GM21717 (cell line): Measurements from ENCODE around the gene EP300.
"Not testable (repeated sequence)": the region's sequence is repeated elsewhere in the genome, so short reads cannot be mapped to it uniquely, and the experiment has no call there.

Experiments used
- ATAC-seq: cut with Tn5 transposase; IDR thresholded peaks from one replicate; pipeline ENCODE4 v1.9.1; 2021; ENCODE audit warnings: mild to moderate bottlenecking, moderate library complexity; ENCODE audit not compliant: unreplicated experiment

The EP300 gene

DNA sequence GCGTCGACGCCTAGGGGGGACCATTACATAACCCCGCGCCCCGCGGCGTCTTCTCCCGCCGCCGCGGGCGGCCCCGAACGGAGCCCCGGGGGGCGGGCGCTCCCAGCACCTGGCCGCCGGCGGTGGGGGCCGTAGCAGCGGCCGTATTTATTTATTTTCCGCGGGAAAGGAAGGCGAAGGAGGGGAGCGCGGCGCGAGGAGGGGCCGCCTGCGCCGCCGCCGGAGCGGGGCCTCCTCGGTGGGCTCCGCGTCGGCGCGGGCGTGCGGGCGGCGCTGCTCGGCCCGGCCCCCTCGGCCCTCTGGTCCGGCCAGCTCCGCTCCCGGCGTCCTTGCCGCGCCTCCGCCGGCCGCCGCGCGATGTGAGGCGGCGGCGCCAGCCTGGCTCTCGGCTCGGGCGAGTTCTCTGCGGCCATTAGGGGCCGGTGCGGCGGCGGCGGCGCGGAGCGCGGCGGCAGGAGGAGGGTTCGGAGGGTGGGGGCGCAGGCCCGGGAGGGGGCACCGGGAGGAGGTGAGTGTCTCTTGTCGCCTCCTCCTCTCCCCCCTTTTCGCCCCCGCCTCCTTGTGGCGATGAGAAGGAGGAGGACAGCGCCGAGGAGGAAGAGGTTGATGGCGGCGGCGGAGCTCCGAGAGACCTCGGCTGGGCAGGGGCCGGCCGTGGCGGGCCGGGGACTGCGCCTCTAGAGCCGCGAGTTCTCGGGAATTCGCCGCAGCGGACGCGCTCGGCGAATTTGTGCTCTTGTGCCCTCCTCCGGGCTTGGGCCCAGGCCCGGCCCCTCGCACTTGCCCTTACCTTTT, at the start of gene EP300:
Gene EP300 (plus strand): TSS at position 570 of the 795 bp plus-strand sequence. CDS start 413 bp downstream, outside the sequence.
- peak; percentile 38 for ATAC-seq

DNA sequence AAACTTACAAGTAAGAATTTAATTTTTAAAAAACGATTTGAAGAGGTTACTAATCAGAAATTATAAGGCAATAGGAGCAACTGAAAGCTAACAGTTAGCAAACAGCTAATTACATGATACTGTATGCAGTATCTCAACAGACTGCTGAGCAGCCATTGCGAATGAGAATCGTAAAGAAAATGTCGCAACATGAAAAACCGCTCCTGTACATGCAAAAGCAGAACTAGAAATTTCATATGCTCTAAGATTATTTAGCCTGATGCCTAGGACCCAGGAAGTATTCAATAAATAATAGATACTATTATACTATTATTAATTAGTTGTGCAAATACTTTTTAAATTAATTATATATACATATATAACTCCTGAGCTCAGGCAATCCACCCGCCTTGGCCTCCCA, 48.7 kb upstream of the EP300 start:
- no peak for ATAC-seq

DNA sequence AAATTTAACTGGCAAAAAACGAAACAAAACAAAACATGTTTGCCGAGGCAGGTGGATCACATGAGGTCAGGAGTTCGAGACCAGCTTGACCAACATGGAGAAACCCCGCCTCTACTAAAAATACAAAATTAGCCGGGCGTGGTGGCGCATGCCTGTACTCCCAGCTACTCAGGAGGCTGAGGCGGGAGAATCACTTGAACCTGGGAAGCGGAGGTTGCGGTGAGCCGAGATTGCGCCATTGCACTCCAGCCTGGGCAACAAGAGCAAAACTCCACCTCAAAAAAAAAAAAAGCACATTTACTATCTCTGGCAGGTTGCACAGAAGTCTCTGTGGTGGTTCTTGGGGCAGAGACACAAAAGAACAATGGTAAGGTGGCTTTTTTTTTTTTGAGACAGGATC, 46.8 kb upstream of the EP300 start:
- ATAC-seq: not testable (repeated sequence)

DNA sequence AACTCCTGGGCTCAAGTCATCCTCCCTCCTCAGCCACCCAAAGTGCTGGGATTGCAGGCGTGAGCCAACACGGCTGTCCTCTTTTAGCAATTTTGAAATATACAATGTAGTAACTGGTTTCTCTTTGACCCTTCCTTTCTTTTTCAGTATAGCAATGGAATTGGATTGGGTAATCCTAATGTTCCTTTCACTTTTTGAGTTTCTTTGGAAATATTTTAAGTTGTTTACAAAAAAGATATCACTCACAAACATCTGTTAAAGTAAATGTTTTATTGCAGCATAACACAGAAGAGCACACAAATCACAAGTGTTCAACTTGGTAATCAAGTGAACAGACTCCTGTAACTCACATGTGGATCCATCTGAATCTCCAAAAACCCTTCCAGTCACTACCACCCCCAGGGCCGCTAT, 44.6 kb upstream of the EP300 start:
- ATAC-seq: no peak

DNA sequence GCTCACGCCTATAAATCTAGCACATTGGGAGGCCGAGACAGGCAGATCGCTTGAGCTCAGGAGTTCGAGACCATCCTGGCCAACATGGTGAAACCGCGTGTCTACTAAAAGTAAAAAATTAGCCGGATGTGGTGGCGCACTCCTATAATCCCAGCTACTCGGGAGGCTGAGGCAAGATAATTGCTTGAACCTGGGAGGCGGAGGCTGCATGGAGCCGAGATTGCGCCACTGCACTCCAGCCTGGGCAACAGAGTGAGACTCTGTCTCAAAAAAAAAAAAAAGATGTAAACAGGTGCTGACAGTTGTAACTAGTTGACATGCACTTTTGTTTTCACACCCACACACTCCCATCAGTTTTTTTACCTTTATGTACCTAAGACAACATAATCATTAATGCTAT, 44.0 kb upstream of the EP300 start:
- ATAC-seq: not testable (repeated sequence)

DNA sequence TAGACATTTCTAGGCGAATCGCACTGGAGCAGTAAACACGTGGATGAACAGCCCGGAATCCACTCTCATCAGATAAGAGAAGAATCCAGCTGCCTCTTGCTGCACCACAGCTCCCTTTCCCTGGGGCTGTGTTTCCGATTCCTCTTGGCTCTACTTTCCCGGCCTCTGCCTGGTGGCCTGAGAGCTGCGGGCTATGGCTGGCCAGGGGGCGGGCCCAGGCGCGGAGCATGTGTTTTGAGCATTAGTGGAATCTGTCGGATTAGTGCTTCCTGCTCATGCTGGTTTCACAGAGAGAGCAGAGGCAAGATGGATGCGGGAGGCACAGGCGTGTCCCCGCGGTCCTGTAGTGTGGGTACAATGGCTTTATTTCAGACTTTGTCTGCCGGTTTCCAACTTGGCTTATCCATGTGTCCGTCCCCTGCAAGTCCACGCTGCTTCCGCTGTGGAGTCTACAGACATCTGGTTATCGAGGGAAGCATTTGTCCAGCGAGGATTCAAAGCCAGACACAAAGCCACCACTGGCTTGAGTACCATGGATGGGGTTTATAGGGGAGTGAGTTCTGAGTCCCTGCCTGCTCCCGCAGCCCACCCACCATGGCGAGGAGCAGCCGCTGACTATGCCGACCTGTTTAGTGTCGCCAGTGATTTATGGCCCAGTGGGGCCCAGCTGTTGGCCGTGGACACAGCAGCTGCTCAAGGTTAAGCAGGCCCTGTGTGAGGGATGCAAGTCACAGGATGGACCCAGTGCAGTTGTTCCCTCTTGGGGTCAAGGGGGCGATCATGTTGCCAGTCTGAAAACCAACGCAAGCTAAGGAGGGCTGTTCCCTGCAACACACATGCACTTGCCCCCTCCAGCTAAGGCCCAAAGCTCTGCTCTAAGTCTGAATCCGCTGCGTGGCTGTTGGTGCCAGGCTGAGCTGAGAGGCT, 43.3 kb upstream of the EP300 start:
- no peak for ATAC-seq

DNA sequence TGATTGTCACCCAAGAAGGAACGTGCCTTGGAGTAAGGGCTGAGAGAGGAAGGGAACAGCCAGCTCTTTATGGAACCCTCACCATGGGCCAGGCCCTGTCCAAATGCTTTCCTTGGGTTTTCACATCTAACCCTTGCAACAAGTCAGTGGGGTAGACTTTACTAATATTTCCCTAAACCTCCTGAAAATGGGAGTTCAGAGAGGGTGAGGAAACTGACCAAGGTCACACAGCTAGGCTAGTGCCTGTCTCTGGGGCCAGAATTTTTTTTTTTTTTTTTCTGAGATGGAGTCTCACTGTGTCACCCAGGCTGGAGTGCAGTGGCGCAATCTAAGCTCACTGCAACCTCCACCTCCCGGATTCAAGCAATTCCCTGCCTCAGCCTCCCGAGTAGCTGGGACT, 42.6 kb upstream of the EP300 start:
- ATAC-seq: not testable (repeated sequence)

DNA sequence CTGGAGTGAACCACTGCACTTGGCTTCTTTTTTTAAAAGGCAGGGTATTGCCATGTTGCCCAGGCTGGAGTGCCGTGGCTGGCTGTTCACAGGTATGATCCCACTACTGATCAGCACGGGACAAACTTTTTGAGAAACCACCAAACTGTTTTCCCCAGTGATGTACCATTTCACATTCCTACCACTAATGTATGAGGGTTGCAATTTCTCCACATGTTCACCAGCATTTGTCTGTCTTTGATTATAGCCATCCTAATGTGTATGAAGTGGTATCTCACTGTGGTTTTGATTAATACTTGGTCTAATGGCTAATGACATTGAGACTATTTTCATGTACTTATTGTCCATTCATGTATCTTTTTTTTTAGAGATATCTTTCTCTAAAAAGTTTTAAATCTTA, 41.5 kb upstream of the EP300 start:
- no peak for ATAC-seq

DNA sequence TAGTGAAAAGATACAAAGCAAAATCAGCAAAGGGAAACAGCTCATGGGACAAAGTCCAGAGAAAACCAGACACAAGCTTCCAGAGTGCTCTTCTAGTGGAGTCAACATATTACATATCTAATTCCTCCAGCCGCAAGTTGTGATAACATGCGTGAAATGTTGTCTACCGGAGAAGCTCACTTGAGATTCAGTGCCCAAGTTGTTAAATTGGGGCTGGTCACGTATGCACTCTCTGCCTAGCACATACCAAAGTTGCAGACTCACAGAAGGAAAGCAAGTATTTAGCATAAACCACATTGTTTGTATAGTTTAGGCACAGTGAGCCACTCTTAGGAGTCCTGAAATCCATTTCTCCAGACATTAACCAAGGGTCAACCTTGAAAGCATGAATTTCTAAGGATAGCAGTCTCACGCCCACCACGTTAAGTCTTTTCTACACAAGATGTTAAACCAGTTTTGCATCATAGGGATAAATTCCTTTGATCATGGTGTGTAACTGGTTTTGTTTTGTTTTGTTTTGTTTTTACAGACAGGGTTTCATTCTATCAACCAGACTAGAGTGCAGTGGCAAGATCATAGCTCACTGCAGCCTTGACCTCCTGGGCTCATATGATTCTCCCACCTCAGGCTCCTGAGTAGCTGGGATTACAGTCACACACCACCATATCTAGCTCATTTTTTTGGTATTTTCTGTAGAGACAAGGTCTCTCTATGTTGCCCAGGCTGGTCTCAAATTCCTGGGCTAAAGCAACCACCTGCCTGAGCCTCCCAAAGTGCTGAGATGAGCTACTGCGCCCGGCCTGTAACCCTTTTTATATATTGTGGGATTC, 39.5 kb upstream of the EP300 start:
- no peak for ATAC-seq

DNA sequence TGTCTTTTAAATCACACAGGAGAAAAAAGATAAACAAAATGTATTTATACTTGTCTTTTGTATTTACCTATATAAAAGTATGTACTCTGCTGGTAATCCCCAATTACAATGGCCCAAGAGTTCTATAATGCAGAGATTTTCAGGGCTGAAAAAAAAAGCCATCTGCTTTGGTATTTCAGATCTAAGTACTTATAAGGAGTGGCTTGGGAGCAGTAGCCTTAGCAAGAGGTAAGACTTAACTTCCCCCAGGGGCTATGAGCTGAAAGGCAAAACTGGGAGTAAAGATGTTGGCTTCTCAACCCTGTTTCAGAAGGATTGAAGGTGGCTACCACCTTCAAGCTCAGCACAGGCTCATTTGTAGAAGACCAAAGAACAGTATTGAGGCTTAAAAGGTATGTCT, 35.3 kb upstream of the EP300 start:
- no peak for ATAC-seq

DNA sequence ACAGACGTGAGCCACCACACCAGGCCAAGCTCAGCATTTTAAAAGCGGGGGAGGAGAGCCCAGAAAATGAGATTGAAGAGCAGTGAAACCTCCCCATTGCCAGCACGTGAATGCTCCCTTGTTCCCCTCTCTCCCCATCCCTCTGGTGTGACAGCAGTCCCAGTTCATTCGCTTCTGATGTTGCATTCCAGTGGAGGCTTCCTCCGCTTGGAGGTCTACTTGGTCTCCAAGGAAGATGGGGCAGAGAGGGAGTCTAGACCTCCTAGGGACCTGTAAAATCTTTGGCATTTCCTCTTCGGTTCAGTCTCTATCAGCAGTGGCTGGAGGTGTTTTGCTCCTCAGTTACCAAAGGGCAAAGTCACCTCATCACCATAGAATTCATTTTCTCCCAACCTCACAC, 30.2 kb upstream of the EP300 start:
- no peak for ATAC-seq

DNA sequence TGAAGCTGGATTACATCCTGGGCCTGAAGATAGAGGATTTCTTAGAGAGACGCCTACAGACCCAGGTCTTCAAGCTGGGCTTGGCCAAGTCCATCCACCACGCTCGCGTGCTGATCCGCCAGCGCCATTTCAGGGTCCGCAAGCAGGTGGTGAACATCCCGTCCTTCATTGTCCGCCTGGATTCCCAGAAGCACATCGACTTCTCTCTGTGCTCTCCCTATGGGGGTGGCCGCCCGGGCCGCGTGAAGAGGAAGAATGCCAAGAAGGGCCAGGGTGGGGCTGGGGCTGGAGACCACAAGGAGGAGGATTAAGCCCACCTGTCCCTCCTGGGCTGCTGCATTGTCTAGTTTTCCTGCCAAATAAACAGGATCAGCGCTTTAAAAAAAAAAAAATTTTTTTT, 28.1 kb upstream of the EP300 start:
- not testable (repeated sequence) for ATAC-seq

DNA sequence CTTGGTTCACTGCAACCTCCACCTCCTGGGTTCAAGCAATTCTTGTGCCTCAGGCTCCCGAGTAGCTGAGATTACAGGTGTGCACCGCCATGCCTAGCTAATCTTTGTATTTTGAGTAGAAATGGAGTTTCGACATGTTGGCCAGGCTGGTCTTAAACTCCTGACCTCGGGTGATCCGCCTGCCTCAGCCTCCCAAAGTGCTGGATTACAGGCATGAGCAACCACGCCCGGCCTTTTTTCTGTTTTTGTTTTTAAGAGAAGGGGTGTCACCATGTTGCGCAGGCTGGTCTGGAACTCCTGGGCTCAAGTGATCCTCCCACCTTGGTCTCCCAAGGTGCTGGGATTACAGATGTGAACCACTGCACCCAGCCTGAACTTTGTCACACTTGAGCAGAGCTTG, 26.1 kb upstream of the EP300 start:
- ATAC-seq: not testable (repeated sequence)

DNA sequence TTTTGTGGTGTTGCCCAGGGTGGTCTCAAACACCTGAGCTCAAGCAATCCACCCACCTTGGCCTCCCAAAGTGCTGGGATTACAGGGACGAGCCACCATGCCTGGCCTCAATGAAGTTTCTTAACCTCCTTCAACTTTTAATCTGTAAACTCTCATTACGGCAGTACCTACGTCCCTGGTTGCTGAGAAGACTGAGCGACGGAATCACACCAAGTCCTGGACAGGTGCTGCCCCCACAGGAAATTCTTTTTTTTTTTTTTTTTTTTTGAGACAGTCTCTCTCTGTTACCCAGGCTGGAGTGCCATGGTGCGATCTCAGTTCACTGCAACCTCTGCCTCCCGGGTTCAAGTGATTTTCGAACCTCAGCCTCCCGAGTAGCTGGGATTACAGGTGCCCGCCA, 24.4 kb upstream of the EP300 start:
- not testable (repeated sequence) for ATAC-seq

DNA sequence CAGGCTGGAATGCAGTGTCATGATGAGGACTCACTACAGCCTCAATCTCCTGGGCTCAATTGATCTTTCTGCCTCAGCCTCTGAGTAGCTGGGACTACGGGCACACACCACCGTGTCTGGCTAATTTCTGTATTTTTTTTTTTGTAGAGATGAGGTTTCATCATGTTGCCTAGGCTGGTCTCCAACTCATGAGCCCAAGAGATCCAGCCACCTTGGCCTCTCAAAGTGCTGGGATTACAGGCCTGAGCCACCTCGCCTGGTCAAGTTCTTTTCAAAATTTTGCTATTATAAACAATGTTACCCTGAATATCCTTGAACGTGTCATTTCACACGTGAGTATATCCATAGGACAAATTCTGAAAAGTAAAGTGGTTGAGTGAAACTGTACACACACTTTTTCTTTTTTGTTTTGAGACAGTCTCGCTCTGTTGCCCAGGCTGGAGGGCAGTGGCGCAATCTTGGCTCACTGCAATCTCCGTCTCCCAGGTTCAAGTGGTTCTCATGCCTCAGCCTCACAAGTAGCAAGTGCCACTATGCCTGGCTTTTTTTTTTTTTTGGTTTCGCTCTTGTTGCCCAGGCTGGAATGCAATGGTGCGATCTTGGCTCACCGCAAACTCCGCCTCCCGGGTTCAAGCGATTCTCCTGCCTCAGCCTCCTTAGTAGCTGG, 21.6 kb upstream of the EP300 start:
- ATAC-seq: no peak

DNA sequence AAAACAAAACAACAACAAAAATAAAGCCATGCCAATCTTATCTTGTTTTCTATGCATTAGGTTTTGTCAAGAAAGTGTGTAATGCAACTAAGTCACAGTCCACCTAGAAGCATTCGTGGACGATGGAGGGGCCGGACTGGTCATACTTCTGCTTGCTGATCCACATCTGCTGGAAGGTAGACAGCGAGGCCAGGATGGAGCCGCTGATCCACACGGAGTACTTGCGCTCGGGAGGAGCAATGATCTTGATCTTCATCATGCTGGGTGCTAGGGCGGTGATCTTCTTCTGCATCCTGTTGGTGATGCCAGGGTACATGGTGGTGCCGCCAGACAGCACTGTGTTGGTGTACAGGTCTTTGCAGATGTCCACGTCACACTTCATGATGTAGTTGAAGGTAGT, 18.3 kb upstream of the EP300 start:
- ATAC-seq: no peak

DNA sequence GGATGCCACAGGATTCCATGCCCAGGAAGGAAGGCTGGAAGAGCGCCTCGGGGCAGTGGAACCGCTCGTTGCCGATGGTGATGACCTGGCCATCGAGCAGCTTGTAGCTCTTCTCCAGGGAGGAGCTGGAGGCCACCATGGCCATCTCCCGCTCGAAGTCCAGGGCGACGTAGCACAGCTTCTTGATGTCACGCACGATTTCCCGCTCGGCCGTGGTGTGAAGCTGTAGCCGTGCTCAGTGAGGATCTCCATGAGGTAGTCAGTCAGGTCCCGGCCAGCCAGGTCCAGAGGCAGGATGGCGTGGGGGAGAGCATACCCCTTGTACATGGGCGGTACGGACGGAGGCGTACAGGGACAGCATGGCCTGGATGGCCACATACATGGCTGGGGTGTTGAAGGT, 17.9 kb upstream of the EP300 start:
- ATAC-seq: no peak

DNA sequence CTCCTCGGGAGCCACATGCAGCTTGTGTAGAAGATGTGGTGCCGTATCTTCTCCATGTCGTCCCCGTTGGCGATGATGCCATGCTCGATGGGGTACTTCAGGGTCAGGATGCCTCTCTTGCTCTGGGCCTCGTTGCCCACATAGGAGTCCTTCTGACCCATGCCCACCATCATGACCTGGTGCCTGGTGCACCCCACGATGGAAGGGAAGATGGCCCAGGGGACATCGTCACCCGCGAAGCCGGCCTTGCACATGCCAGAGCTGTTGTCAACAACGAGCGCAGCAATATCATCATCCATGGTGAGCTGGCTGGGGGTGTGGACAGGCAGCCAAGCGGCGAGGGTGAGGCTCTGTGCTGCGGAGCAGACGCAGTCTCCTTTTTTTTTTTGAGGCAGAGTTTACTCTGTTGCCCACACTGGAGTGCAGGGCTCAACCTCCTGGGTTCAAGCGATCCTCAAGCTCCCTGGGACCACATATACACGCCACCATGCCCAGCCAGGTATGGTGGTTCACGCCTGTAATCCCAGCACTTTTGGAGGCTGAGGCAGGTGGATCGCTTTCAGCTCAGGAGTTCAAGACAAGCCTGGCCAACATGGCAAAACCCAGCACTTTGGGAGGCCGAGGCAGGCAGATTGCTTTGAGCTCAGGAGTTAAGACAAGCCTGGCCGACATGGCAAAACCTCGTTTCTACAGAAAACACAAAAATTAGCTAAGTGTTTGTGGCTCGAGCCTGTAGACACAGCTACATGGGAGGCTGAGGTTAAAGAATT, 17.3 kb upstream of the EP300 start:
- ATAC-seq: no peak

DNA sequence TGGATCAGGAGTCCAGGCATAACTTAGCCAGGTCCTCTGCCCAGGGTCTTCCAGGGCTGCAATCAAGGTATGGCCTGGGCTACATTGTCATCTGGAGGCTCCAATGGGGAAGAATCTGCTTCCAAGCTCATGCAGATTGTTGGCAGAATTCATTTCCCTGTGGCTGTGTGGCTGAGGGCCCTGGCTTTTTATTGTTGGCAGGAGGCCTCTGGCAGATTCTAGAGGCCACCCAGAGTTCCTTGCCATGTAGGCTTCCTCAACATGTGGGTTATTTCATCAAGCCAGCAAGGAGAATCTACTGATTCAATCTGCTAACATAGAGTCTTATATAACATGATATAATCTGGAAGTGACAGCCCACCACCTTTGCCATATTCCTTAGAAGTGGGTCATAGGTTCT, 16.4 kb upstream of the EP300 start:
- no peak for ATAC-seq

DNA sequence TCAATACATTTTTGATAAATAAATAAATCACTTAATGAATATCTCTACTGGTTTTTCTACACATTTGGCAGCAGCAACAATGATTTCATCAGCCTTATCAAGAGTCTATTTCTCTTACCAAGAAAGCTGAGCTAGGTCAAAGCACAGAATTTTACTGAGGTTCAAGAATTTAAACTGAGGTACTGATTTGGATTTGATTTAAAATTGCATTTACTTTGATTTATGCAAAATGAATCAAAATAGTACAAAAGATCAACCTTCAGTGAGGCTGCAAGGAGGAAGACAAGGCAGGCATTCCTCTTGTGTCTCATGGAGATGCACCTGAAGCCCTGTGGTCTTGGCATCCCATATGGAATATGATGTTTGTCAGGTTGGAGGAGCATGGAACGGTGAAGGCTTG, 15.5 kb upstream of the EP300 start:
- no peak for ATAC-seq
